Uterus (tissue), 2 donors: Measurements from ENCODE around the gene SEPTIN8.

ENCODE experiments used
- CTCF ChIP-seq, 4 experiments: fragments of 200-600 bp in 2 of 4; fragments of 450-650 bp in 2 of 4; sonication (generic) in 2 of 4; IDR thresholded peaks; one replicate each; pipeline ENCODE4 v1.5.1; 2016 to 2019; ENCODE audit warnings: antibody characterized with exemption in 4 of 4, mild to moderate bottlenecking in 2 of 4, moderate library complexity in 1 of 4
- POLR2A ChIP-seq, 2 donors: fragments of 450-650 bp; IDR thresholded peaks; one replicate each; pipeline ENCODE4 v1.6.1; 2016; ENCODE audit warnings: antibody characterized with exemption in 2 of 2, mild to moderate bottlenecking in 1 of 2, moderate library complexity in 1 of 2

- no peak for TF ChIP-seq POLR2A (IDR thresholded peaks at IDR 0.05)
- no peak for TF ChIP-seq CTCF (IDR thresholded peaks at IDR 0.05)
These were observed 3.9 kb downstream of the SEPTIN8 start for GRCh38 chr5:132773114-132773513.
